MCF 10A (cell line): ENCODE measurements around the gene PAN2. TPM values are rescaled to one million over a fixed set of nuclear protein-coding genes. Genes with fewer than 3 reads are reported as not detected.
"Not testable (repeated sequence)": the region's sequence is repeated elsewhere in the genome, so short reads cannot be mapped to it uniquely, and the experiment has no call there.

Experiments
- BruUV-seq: library from RNA; stranded (reverse); fragments of 400-500 nt; replicated peaks from 2 replicates; lab custom pipeline; 2021; lab: Mats Ljungman, UMichigan
- CTCF ChIA-PET: fragments of 300-600 bp; sonication (Branson Sonifier 250); formaldehyde crosslinking; extraction: SDS; loops from one replicate; lab custom pipeline; 2021; ENCODE audit warnings: antibody characterized with exemption, inconsistent platforms; lab: Yijun Ruan, JAX
- POLR2A ChIA-PET: fragments of 300-600, 350-650 bp; sonication (Branson Sonifier 250); formaldehyde crosslinking; extraction: SDS; loops from one replicate; lab custom pipeline; 2020; ENCODE audit warnings: antibody characterized with exemption, inconsistent platforms; lab: Yijun Ruan, JAX
- DNase-seq: peaks from one replicate; pipeline ENCODE4 v3.0.0-alpha.2; 2018; ENCODE audit not compliant: unreplicated experiment
- H3K27ac Mint-ChIP-seq: one replicate; pipeline ENCODE4 v1.8.0; 2022; ENCODE audit warnings: mild to moderate bottlenecking, low read depth, mixed read lengths; ENCODE audit not compliant: unreplicated experiment
- H3K27me3 Mint-ChIP-seq: one replicate; pipeline ENCODE4 v1.8.0; 2022; ENCODE audit warnings: mixed read lengths; ENCODE audit not compliant: insufficient read depth, unreplicated experiment
- H3K36me3 Mint-ChIP-seq: one replicate; pipeline ENCODE4 v1.8.0; 2022; ENCODE audit warnings: mild to moderate bottlenecking, moderate library complexity, mixed read lengths; ENCODE audit not compliant: insufficient read depth, unreplicated experiment
- H3K4me1 Mint-ChIP-seq: one replicate; pipeline ENCODE4 v1.8.0; 2022; ENCODE audit warnings: mixed read lengths; ENCODE audit not compliant: insufficient read depth, unreplicated experiment
- H3K4me3 Mint-ChIP-seq: one replicate; pipeline ENCODE4 v1.8.0; 2022; ENCODE audit warnings: mild to moderate bottlenecking, moderate library complexity, mixed read lengths; ENCODE audit not compliant: unreplicated experiment
- H3K9me3 Mint-ChIP-seq: one replicate; pipeline ENCODE4 v1.8.0; 2022; ENCODE audit warnings: mixed read lengths; ENCODE audit not compliant: unreplicated experiment
- CTCF ChIP-seq: fragments of 200-600 bp; IDR thresholded peaks from one replicate; pipeline ENCODE4 v1.8.0; 2022; ENCODE audit warnings: antibody characterized with exemption, mild to moderate bottlenecking; ENCODE audit not compliant: unreplicated experiment
- intact Hi-C: fragments of 100-400 bp; cut with micrococcal nuclease; formaldehyde crosslinking; loops from 2 replicates; pipeline ENCODE4 v1.14.1; 2022
- total RNA-seq: library from RNA; stranded (reverse); gene quantifications from 2 replicates; pipeline ENCODE4 v1.2.3, GENCODE V29; 2022

Gene PAN2
- total RNA-seq, 1 experiment from 2014 or later, result 72.9 TPM

DNA sequence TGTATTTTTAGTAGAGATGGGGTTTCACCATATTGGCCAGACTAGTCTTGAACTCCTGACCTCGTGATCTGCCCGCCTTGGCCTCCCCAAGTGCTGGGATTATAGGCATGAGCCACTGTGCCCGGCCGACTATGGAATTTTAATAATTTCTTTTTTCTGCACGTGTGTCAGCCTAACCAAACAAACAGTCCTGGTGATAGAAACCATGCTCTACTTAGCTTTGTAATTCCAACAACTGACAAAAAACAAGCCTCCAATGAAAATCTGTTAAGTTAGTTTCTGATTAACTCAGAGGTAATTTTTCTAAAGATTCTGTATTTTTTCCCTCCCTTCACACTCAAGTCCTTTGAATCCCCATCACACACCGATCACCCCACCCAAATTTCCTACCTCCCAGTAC is 51.8 kb downstream of the PAN2 start:
- H3K36me3 Mint-ChIP-seq, result peaks cover 90% of the 10 kb centered on the region
- CTCF ChIA-PET, result interaction anchor here (0.5 kb wide), 1 partner anchor 422 kb away, joined by 3 read pairs; no protein-coding TSS in a partner anchor
- no peaks in the 10 kb centered on the region for H3K4me1 Mint-ChIP-seq
- no TSS peak for BruUV-seq
- no peak overlapping the region for H3K4me3 Mint-ChIP-seq
- H3K27me3 Mint-ChIP-seq, result no peaks in the 10 kb centered on the region
- intact Hi-C loops, result no loop called here
- no peak for DNase-seq
- POLR2A ChIA-PET, result no interaction called here
- no peak for TF ChIP-seq CTCF
- H3K27ac Mint-ChIP-seq, result no peak overlapping the region
- no peaks in the 10 kb centered on the region for H3K9me3 Mint-ChIP-seq

DNA sequence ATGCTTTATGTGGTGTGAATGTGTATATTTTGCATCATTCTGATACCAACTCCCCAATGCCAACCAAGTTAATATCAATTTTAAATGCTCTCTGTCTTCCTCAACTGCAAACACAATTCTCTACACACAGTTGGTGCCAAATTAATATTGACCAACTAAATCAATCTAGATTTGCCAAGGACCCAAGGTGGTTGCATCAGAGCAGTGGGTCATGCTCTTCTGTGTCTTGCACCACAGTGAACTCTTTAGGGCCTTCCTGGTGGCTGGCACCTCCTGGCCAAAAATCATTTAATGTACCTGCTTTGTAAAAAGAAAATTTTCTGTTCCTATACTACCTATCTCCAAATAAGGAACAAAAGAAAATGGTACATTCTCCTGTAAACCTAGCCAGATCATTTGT is 53.0 kb downstream of the PAN2 start:
- no peaks in the 10 kb centered on the region for H3K4me1 Mint-ChIP-seq
- H3K4me3 Mint-ChIP-seq, result no peak overlapping the region
- POLR2A ChIA-PET, result interaction anchor here (1.0 kb wide), 1 partner anchor 18 kb away, joined by 3 read pairs; no protein-coding TSS in a partner anchor
- H3K9me3 Mint-ChIP-seq, result no peaks in the 10 kb centered on the region
- H3K27me3 Mint-ChIP-seq, result no peaks in the 10 kb centered on the region
- intact Hi-C loops, result no loop called here
- CTCF ChIA-PET, result interaction anchor here (0.7 kb wide), 1 partner anchor 34 kb away, joined by 3 read pairs; no protein-coding TSS in a partner anchor
- no peak for TF ChIP-seq CTCF
- no TSS peak for BruUV-seq
- no peak overlapping the region for H3K27ac Mint-ChIP-seq
- peaks cover 90% of the 10 kb centered on the region for H3K36me3 Mint-ChIP-seq
- DNase-seq, result no peak

DNA sequence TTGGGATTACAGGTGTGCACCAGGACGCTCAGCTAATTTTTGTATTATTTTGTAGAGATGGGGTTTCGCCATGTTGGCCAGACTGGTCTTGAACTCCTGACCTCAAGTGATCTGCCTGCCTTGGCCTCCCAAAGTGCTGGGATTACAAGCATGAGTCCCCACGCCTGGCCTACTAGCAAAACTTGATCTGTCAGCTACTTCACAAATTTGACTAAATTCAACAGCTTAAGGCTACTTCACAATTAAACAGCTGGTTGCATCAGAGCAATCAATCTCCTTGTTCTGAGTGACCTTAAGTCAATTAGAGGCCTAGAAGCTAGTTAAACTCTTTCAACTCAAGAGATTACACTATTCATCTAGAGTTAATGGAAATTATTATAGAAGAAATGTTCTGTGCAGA is 54.9 kb downstream of the PAN2 start:
- CTCF ChIA-PET, result interaction anchor here (0.6 to 2.3 kb wide), 3 partner anchors 11 to 22 kb away, joined by 3 to 7 read pairs (median 3); no protein-coding TSS in a partner anchor
- H3K27ac Mint-ChIP-seq, result no peak overlapping the region
- peaks cover 100% of the 10 kb centered on the region for H3K36me3 Mint-ChIP-seq
- H3K9me3 Mint-ChIP-seq, result no peaks in the 10 kb centered on the region
- intact Hi-C loops, result no loop called here
- no peak for DNase-seq
- no peak overlapping the region for H3K4me3 Mint-ChIP-seq
- no peak for TF ChIP-seq CTCF
- BruUV-seq, result no TSS peak
- no peaks in the 10 kb centered on the region for H3K27me3 Mint-ChIP-seq
- H3K4me1 Mint-ChIP-seq, result no peaks in the 10 kb centered on the region
- POLR2A ChIA-PET, result interaction anchor here (0.9 to 1.5 kb wide), 3 partner anchors 9 to 37 kb away, joined by 3 to 4 read pairs (median 3); partner anchors contain the start of gene CNPY2

DNA sequence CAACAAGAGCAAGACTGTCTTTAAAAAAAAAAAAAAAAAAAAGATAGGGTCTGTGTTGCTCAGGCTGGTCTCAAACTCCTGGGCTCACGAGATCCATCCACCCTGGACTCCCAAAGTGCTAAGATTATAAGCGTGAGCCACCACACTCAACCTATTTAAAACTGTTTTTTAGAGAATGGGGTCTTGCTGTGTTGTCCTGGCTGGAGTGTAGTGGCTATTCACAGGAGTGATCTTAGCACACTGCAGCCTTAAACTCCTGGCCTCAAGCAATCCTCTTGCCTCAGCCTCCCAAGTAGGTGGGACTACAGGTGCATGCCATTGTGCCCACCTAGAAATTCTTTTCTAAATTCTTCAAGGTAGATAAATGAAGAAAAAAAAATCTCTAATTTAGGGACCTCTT is 59.5 kb downstream of the PAN2 start:
- H3K4me3 Mint-ChIP-seq, result no peak overlapping the region
- POLR2A ChIA-PET, result no interaction called here

DNA sequence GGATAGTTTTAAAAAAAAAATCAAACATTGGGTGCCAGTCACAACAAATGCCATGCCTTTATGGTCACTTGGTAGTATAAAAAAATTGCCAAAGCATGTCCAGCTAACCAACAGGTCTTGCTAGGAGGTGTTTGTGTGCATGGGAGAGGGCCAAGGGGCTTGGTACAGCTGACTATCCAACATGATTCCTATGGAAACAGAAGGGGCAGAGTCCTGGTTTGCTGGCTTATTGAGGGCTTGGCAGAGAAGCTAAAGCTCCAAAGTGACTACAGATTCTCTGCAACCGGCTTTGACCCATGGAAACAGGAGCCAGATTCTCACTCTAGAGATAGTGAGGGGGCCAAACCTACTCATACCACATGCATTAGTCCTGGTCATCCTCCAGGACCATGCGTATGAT is 61.3 kb downstream of the PAN2 start:
- BruUV-seq, H3K4me1 Mint-ChIP-seq, H3K4me3 Mint-ChIP-seq, H3K9me3 Mint-ChIP-seq, H3K27me3 Mint-ChIP-seq, intact Hi-C loops, DNase-seq, H3K27ac Mint-ChIP-seq: not testable (repeated sequence)
- CTCF ChIA-PET, result interaction anchor here (0.6 kb wide), 2 partner anchors 24 to 31 kb away, joined by 3 to 4 read pairs; no protein-coding TSS in a partner anchor
- H3K36me3 Mint-ChIP-seq, result peaks cover 70% of the 10 kb centered on the region
- POLR2A ChIA-PET, result interaction anchor here (1.3 kb wide), 1 partner anchor 27 kb away, joined by 5 read pairs; no protein-coding TSS in a partner anchor

More for the DNA sequence above, 59.5 kb downstream of the PAN2 start:
- Mint-ChIP-seq H3K9me3 (no peaks in the 10 kb centered on the region), H3K4me1 (no peaks in the 10 kb centered on the region), H3K36me3 (peaks cover 88% of the 10 kb centered on the region), H3K27ac (no peak overlapping the region), H3K27me3 (no peaks in the 10 kb centered on the region)
- CTCF ChIA-PET, result interaction anchor here (0.7 kb wide), 1 partner anchor 191 kb away, joined by 4 read pairs; no protein-coding TSS in a partner anchor
- DNase-seq, result no peak
- no TSS peak for BruUV-seq
- no peak for TF ChIP-seq CTCF
- intact Hi-C loops, result no loop called here
